MM.1S (cell line): ENCODE results near the gene CER1.

Source experiments
- DNase-seq: peaks from one replicate; pipeline ENCODE4 v3.0.0-alpha.2; 2015
- H2AFZ ChIP-seq: fragments of 300-600 bp; sonication (generic); 2 replicates; pipeline ENCODE4 v1.6.0; 2016; ENCODE audit warnings: antibody characterized with exemption, low read length
- H3F3A ChIP-seq: fragments of 300-600 bp; sonication (generic); 2 replicates; pipeline ENCODE4 v1.6.1; 2016; ENCODE audit warnings: mild to moderate bottlenecking, antibody characterized with exemption, low read length, moderate library complexity, mixed read lengths; ENCODE audit not compliant: insufficient read depth
- H3K27ac ChIP-seq: fragments of 300-600 bp; sonication (generic); 2 replicates; pipeline ENCODE4 v1.5.1; 2016; ENCODE audit warnings: mild to moderate bottlenecking, low read length
- H3K27me3 ChIP-seq: fragments of 300-600 bp; sonication (generic); replicated peaks from 2 replicates; pipeline ENCODE4 v1.6.0; 2016; ENCODE audit warnings: low read length; ENCODE audit not compliant: insufficient read depth
- H3K36me3 ChIP-seq: fragments of 300-600 bp; sonication (generic); replicated peaks from 2 replicates; pipeline ENCODE4 v1.6.1; 2016; ENCODE audit warnings: mild to moderate bottlenecking, low read length, mixed read lengths; ENCODE audit not compliant: insufficient read depth
- H3K4me1 ChIP-seq: fragments of 300-600 bp; sonication (generic); 2 replicates; pipeline ENCODE4 v1.6.1; 2016; ENCODE audit warnings: low read length, mixed read lengths
- H3K4me2 ChIP-seq: fragments of 300-600 bp; sonication (generic); 2 replicates; pipeline ENCODE4 v1.6.0; 2016; ENCODE audit warnings: low read depth, low read length
- H3K4me3 ChIP-seq: fragments of 300-600 bp; sonication (generic); 2 replicates; pipeline ENCODE4 v1.5.1; 2016; ENCODE audit warnings: low read length, mixed read lengths
- H3K79me2 ChIP-seq: fragments of 300-600 bp; sonication (generic); 2 replicates; pipeline ENCODE4 v1.6.1; 2016; ENCODE audit warnings: mixed run types, low read length, mixed read lengths
- H3K9ac ChIP-seq: fragments of 300-600 bp; sonication (generic); 2 replicates; pipeline ENCODE4 v1.6.1; 2016; ENCODE audit warnings: low read length, mixed read lengths
- H3K9me2 ChIP-seq: fragments of 300-600 bp; sonication (generic); replicated peaks from 2 replicates; pipeline ENCODE4 v1.6.1; 2016; ENCODE audit warnings: mild to moderate bottlenecking, low read length, mixed read lengths; ENCODE audit not compliant: insufficient read depth
- H3K9me3 ChIP-seq: fragments of 300-600 bp; sonication (generic); replicated peaks from 2 replicates; pipeline ENCODE4 v1.6.1; 2016; ENCODE audit warnings: mild to moderate bottlenecking, low read length, mixed read lengths; ENCODE audit not compliant: insufficient read depth
- H4K20me1 ChIP-seq: fragments of 300-600 bp; sonication (generic); 2 replicates; pipeline ENCODE4 v1.6.1; 2016; ENCODE audit warnings: mild to moderate bottlenecking, low read length, moderate library complexity, mixed read lengths; ENCODE audit not compliant: insufficient read depth
- CTCF ChIP-seq: fragments of 300-600 bp; sonication (generic); IDR thresholded peaks from 2 replicates; pipeline ENCODE4 v1.5.1; 2016; ENCODE audit warnings: antibody characterized with exemption, low read length, mixed read lengths
- EZH2 ChIP-seq: fragments of 300-600 bp; sonication (generic); optimal IDR thresholded peaks from 2 replicates; pipeline ENCODE3; 2017; ENCODE audit warnings: low read depth, mild to moderate bottlenecking, antibody characterized with exemption, low read length, mixed read lengths
- EZH2phosphoT487 ChIP-seq: fragments of 300-600 bp; sonication (generic); IDR thresholded peaks from 2 replicates; pipeline ENCODE4 v1.6.1; 2018; ENCODE audit warnings: antibody characterized with exemption, low read length

CER1 gene

GRCh38 chr9:14748373-14748772, 25.8 kb upstream of the CER1 start:
- no peaks in the 10 kb centered on the region for H3K79me2 ChIP-seq
- no peaks in the 10 kb centered on the region for H3K4me1 ChIP-seq
- H3K9ac ChIP-seq = no peak overlapping the region
- H3K4me3 ChIP-seq = no peak overlapping the region
- H3K4me2 ChIP-seq = no peak overlapping the region
- no peak for DNase-seq
- H2AFZ ChIP-seq = no peak overlapping the region
- H3F3A ChIP-seq = no peaks in the 10 kb centered on the region
- H3K9me3 ChIP-seq = no peaks in the 10 kb centered on the region
- TF ChIP-seq CTCF = no peak
- TF ChIP-seq EZH2 = no peak
- no peak for TF ChIP-seq EZH2phosphoT487
- no peak overlapping the region for H3K27ac ChIP-seq
- no peaks in the 10 kb centered on the region for H3K9me2 ChIP-seq
- no peaks in the 10 kb centered on the region for H3K27me3 ChIP-seq
- no peaks in the 10 kb centered on the region for H3K36me3 ChIP-seq
- H4K20me1 ChIP-seq = no peaks in the 10 kb centered on the region

DNA sequence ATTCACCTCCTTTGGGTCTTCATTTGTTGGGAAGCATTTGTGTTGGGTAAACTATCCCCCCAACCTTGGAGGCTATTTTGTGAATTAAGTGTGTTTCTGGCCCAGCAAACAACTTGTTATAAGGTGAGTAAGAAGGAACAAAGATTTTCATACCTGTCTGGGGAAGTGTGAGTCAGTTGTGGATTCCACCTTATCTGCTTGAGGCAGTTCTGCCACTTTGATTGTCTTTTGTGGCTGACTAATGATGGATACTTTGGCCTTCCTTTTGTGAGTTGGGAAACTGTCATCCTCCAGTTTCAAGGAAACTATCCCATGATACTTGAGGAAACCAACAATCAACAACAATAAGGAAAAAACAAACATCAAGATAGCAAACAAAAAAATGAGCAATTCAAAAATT, 24.6 kb upstream of the CER1 start:
- DNase-seq = no peak
- H2AFZ ChIP-seq = no peak overlapping the region
- H3K4me3 ChIP-seq = no peak overlapping the region
- no peaks in the 10 kb centered on the region for H3K36me3 ChIP-seq
- no peaks in the 10 kb centered on the region for H3K9me2 ChIP-seq
- no peak overlapping the region for H3K27ac ChIP-seq
- H3K9ac ChIP-seq = no peak overlapping the region
- no peak overlapping the region for H3K4me2 ChIP-seq
- no peak for TF ChIP-seq EZH2phosphoT487
- TF ChIP-seq CTCF = no peak
- no peak for TF ChIP-seq EZH2
- no peaks in the 10 kb centered on the region for H3F3A ChIP-seq
- no peaks in the 10 kb centered on the region for H3K79me2 ChIP-seq
- H3K9me3 ChIP-seq = no peaks in the 10 kb centered on the region
- no peaks in the 10 kb centered on the region for H3K4me1 ChIP-seq
- H4K20me1 ChIP-seq = no peaks in the 10 kb centered on the region
- no peaks in the 10 kb centered on the region for H3K27me3 ChIP-seq

DNA sequence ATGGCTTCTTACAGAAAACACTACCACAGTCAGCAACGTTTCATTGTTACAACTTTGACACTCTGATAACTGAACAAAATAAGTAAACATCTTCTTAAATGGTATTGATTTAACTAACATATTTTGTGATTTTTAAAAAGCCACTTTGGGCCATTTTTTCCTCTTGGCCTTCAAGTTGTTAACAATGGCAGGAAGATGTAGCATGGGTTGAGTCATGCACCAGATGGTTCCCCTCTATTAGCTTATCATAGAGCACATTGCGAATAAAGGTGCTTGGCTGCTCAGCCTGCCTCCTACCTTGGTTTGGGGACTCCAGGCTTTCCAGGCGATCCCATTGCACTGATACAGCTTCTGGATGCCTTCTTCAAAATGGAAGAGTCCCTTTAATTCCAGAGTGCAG, 24.1 kb upstream of the CER1 start:
- Histone ChIP-seq H3K27me3 (no peaks in the 10 kb centered on the region), H3K9me3 (no peaks in the 10 kb centered on the region), H3K4me2 (no peak overlapping the region), H3K79me2 (no peaks in the 10 kb centered on the region), H3F3A (no peaks in the 10 kb centered on the region), H3K4me1 (no peaks in the 10 kb centered on the region), H4K20me1 (no peaks in the 10 kb centered on the region), H3K9ac (no peak overlapping the region), H3K4me3 (no peak overlapping the region), H2AFZ (no peak overlapping the region), H3K36me3 (no peaks in the 10 kb centered on the region), H3K9me2 (no peaks in the 10 kb centered on the region), H3K27ac (no peak overlapping the region)
- DNase-seq = no peak
- no peak for TF ChIP-seq CTCF
- no peak for TF ChIP-seq EZH2phosphoT487
- TF ChIP-seq EZH2 = no peak
